A673 (cell line): Measurements from ENCODE around the gene TOP3B. TPM values are rescaled to one million over a fixed set of nuclear protein-coding genes. Genes with fewer than 3 reads are reported as not detected.

Experiments
- BruUV-seq: library from RNA; stranded (reverse); fragments of 400-500 nt; replicated peaks from 2 replicates; lab custom pipeline; 2021; lab: Mats Ljungman, UMichigan
- CTCF ChIA-PET: fragments of 300-600 bp; sonication (Branson Sonifier 250); formaldehyde crosslinking; loops from one replicate; lab custom pipeline; 2022; ENCODE audit warnings: antibody characterized with exemption; lab: Charles Lee
- POLR2A ChIA-PET: fragments of 300-600 bp; sonication (Branson Sonifier 250); formaldehyde crosslinking; loops from one replicate; lab custom pipeline; 2022; ENCODE audit warnings: antibody characterized with exemption; ENCODE audit not compliant: low non-redundant PET; lab: Charles Lee
- DNase-seq: peaks from one replicate; pipeline ENCODE4 v3.0.0-alpha.2; 2015; ENCODE audit warnings: low spot score
- H3K27ac ChIP-seq: fragments of 200-600 bp; sonication (generic); 2 replicates; pipeline ENCODE4 v1.5.1; 2016; ENCODE audit warnings: mixed run types, low read depth, mild to moderate bottlenecking, mixed read lengths, antibody characterized with exemption, low read length; ENCODE audit not compliant: poor library complexity, severe bottlenecking
- H3K27me3 ChIP-seq: fragments of 200-600 bp; sonication (generic); replicated peaks from 2 replicates; pipeline ENCODE4 v1.6.1; 2017; ENCODE audit warnings: mixed run types, low read depth, mild to moderate bottlenecking, mixed read lengths, antibody characterized with exemption, low read length; ENCODE audit not compliant: insufficient read depth, poor library complexity
- H3K36me3 ChIP-seq: fragments of 200-600 bp; sonication (generic); 2 replicates; pipeline ENCODE4 v1.6.1; 2016; ENCODE audit warnings: mixed run types, mild to moderate bottlenecking, mixed read lengths, antibody characterized with exemption, low read length; ENCODE audit not compliant: insufficient read depth, poor library complexity, severe bottlenecking
- H3K4me1 ChIP-seq: fragments of 200-600 bp; sonication (generic); 2 replicates; pipeline ENCODE4 v1.6.1; 2017; ENCODE audit warnings: mixed run types, mild to moderate bottlenecking, mixed read lengths, antibody characterized with exemption, low read length; ENCODE audit not compliant: insufficient read depth, poor library complexity, severe bottlenecking
- H3K4me3 ChIP-seq: fragments of 200-600 bp; sonication (generic); 2 replicates; pipeline ENCODE4 v1.5.1; 2016; ENCODE audit warnings: low read depth, mixed run types, mild to moderate bottlenecking, mixed read lengths, low read length; ENCODE audit not compliant: poor library complexity, severe bottlenecking
- H3K9me3 ChIP-seq: fragments of 200-600 bp; sonication (generic); 2 replicates; pipeline ENCODE4 v1.6.1; 2016; ENCODE audit warnings: mixed run types, low read depth, mild to moderate bottlenecking, mixed read lengths, antibody characterized with exemption, low read length; ENCODE audit not compliant: poor library complexity, severe bottlenecking
- CTCF ChIP-seq: fragments of 300-800, 200-600 bp; sonication (generic); conservative IDR thresholded peaks from 2 replicates; pipeline ENCODE4 v1.5.1; 2017; ENCODE audit warnings: low read depth, mild to moderate bottlenecking, antibody characterized with exemption, low read length, moderate library complexity, mixed read lengths
- EZH2 ChIP-seq: fragments of 200-600 bp; sonication (generic); IDR thresholded peaks from 2 replicates; pipeline ENCODE4 v1.6.1; 2017; ENCODE audit warnings: borderline replicate concordance, low read depth, mild to moderate bottlenecking, mixed read lengths, antibody characterized with exemption, low read length; ENCODE audit not compliant: poor library complexity, severe bottlenecking
- intact Hi-C: fragments of 100-400 bp; cut with micrococcal nuclease; formaldehyde crosslinking; loops from one replicate; pipeline ENCODE4 v1.10.0; 2022; ENCODE audit not compliant: unreplicated experiment
- total RNA-seq: library from RNA; stranded (reverse); gene quantifications from 2 replicates; pipeline ENCODE4 v1.2.3, GENCODE V29; 2021

Gene TOP3B
- total RNA-seq, 1 experiment from 2014 or later = 60.2 TPM

GRCh38 chr22:21939461-21939913 is 43.1 kb downstream of the TOP3B start:
- H3K4me1 ChIP-seq = peaks cover 69% of the 10 kb centered on the region
- H3K9me3 ChIP-seq = no peaks in the 10 kb centered on the region
- intact Hi-C loops = no loop called here
- TF ChIP-seq CTCF (no peak), EZH2 (no peak)
- POLR2A ChIA-PET = no interaction called here
- H3K4me3 ChIP-seq = no peak overlapping the region
- no peak for DNase-seq
- BruUV-seq = no TSS peak
- H3K36me3 ChIP-seq = peaks cover 48% of the 10 kb centered on the region
- no peaks in the 10 kb centered on the region for H3K27me3 ChIP-seq
- peak overlapping the region; percentile 91 for H3K27ac ChIP-seq
- CTCF ChIA-PET = interaction anchor here (1.1 to 3.2 kb wide), 4 partner anchors 9 to 226 kb away, joined by 3 to 11 read pairs (median 6); partner anchors contain the start of gene PPM1F

GRCh38 chr22:21938906-21939305 is 43.7 kb downstream of the TOP3B start:
- H3K4me3 ChIP-seq = no peak overlapping the region
- no peak for DNase-seq
- ChIA-PET CTCF (interaction anchor here (1.1 to 3.2 kb wide), 5 partner anchors 9 to 226 kb away, joined by 3 to 11 read pairs (median 4); partner anchors contain the start of genes PPM1F and YPEL1), POLR2A (no interaction called here)
- peaks cover 42% of the 10 kb centered on the region for H3K36me3 ChIP-seq
- TF ChIP-seq CTCF (no peak), EZH2 (no peak)
- H3K27me3 ChIP-seq = no peaks in the 10 kb centered on the region
- intact Hi-C loops = loop anchor here (1.0 kb wide), 1 partner anchor 226 kb away; no protein-coding TSS in a partner anchor
- H3K4me1 ChIP-seq = peaks cover 64% of the 10 kb centered on the region
- no TSS peak for BruUV-seq
- H3K9me3 ChIP-seq = no peaks in the 10 kb centered on the region
- peak overlapping the region; percentile 91 for H3K27ac ChIP-seq

DNA sequence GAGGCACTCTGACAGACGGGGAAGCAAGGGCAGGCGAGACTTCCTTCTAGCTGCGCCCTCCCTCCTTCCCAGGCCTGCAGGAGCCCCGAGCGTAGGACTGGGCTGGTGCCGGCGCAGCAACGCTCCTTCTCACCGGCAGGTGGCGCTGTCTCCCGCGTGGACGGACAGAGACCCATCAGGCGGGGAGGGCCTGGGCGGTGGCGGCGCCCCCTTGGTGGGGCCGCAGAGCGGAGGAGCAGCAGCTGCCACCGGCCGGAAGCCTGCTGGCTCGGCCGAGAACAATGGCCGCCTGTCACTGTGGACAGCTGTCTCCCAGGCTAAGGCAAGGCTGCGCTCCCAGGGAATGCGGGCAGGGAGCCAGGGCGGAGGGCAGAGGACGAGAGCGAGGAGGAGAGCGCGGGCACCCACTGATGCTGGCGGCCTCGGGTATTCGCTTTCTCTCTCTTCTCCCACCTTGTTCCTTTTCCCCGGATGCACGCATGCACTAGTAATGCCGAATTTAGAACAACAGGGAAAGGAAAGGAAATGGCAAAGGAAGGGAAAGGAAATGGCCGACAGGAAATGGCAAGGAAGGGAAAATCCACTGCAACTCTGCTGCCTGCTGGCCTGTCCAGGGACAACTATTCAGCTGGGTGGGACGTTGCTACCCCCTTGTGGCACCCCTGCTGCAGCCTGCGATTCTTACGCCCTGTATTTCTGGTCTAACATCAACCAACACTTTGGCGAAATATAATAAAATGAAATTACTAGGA is 44.3 kb downstream of the TOP3B start:
- peak overlapping the region; percentile 49 for H3K4me3 ChIP-seq
- no TSS peak for BruUV-seq
- H3K27me3 ChIP-seq = no peaks in the 10 kb centered on the region
- ChIA-PET CTCF (interaction anchor here (0.6 to 3.2 kb wide), 7 partner anchors 8 to 863 kb away, joined by 3 to 11 read pairs (median 4); partner anchors contain the start of genes PPM1F and YPEL1), POLR2A (no interaction called here)
- DNase-seq = peak; percentile 94
- H3K4me1 ChIP-seq = peaks cover 57% of the 10 kb centered on the region
- peak overlapping the region; percentile 91 for H3K27ac ChIP-seq
- no peak for TF ChIP-seq EZH2
- TF ChIP-seq CTCF = peak; percentile 97
- intact Hi-C loops = loop anchor here (1.0 kb wide), 1 partner anchor 225 kb away; no protein-coding TSS in a partner anchor
- H3K36me3 ChIP-seq = peaks cover 41% of the 10 kb centered on the region
- no peaks in the 10 kb centered on the region for H3K9me3 ChIP-seq
